Body of pancreas (tissue), 4 donors: Measurements from ENCODE around the gene CLIP4. TPM values are rescaled to one million over a fixed set of nuclear protein-coding genes. Genes with fewer than 3 reads are reported as not detected.

Experiments used
- ATAC-seq: fragments of 150-250 bp; one replicate; pipeline ENCODE4 v1.9.1; 2016
- DNase-seq, 4 donors: peaks; one replicate each; pipeline ENCODE4 v3.0.0-alpha.2; 2019
- H3K27ac ChIP-seq, 4 donors: fragments of 200-600 bp; sonication (generic); 1 replicate in 3 of 4; 2 replicates in 1 of 4; pipeline versions ENCODE4 v1.5.1 to v1.6.1; 2016 to 2019; ENCODE audit warnings: mild to moderate bottlenecking in 1 of 4, mixed read lengths in 1 of 4, moderate library complexity in 1 of 4
- H3K27me3 ChIP-seq, 2 donors: fragments of 200-600 bp; sonication (generic); one replicate each; pipeline ENCODE4 v1.6.0; 2016; ENCODE audit warnings: mild to moderate bottlenecking in 1 of 2
- H3K36me3 ChIP-seq, 2 donors: fragments of 200-600 bp; sonication (generic); replicated peaks in 1 of 2; 2 replicates each; pipeline ENCODE4 v1.5.1; 2016; ENCODE audit warnings: low read depth in 2 of 2; ENCODE audit not compliant: insufficient read depth in 1 of 2
- H3K4me1 ChIP-seq: fragments of 200-600 bp; sonication (generic); one replicate; pipeline ENCODE4 v1.6.0; 2016
- H3K4me3 ChIP-seq, 2 donors: fragments of 200-600 bp; sonication (generic); 1 replicate in 1 of 2; 2 replicates in 1 of 2; pipeline ENCODE4 v1.5.1; 2016 to 2019
- H3K9me3 ChIP-seq, 3 donors: fragments of 200-600 bp; sonication (generic); 1 replicate in 2 of 3; 2 replicates in 1 of 3; pipeline ENCODE4 v1.5.1; 2016
- POLR2A ChIP-seq, 3 donors: fragments of 450-650 bp; IDR thresholded peaks; one replicate each; pipeline ENCODE4 v1.6.1; 2016; ENCODE audit warnings: antibody characterized with exemption in 3 of 3, mild to moderate bottlenecking in 2 of 3
- WGBS, 2 donors: methylation state at CpG; one replicate each; pipeline ENCODE4 v1.1.5; 2017; 5-methylcytosine and 5-hydroxymethylcytosine counted together
- intact Hi-C: fragments of 100-400 bp; cut with DNase I; formaldehyde crosslinking; loops from one replicate; pipeline ENCODE4 v1.15.1; 2023
- total RNA-seq, 2 donors: library from RNA; depleted of rRNA; stranded (reverse); fragments of >200 nt; gene quantifications; one replicate each; pipeline ENCODE4 v1.1.0, GENCODE V29; 2016
- TF ChIP-seq, protein P1 (sequence below), 7 experiments: fragments of 450-650 bp in 4 of 7; fragments of 200-600 bp in 3 of 7; sonication (generic) in 3 of 7; IDR thresholded peaks; one replicate each; pipeline ENCODE4 v1.5.1; 2016 to 2019; ENCODE audit warnings: antibody characterized with exemption in 7 of 7

Gene CLIP4
- total RNA-seq, 2 donors from 2014 or later = 17.5 to 19.7 TPM

DNA sequence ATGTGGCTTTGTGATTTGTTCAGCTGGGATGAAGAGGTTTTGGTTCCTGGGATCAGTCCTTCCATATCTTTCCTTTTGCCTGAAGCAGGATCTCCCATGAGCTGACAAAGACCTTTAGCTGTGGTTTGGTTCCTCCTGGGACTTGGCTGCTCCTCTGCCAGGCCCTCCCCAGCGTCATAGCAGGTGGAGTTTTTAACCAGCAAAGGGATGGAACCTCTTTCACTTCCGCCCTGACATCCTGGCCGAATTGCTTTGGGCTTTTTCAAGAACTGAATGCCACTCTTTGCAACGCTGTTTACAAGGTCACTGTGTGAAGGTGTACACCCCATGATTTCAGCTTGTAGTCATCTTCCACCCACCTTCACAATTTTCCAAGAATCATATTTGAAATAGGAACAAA is 41.3 kb upstream of the CLIP4 start:
- no peak for ATAC-seq

GRCh38 chr2:29074411-29074810 is 40.8 kb upstream of the CLIP4 start, which contains the start of gene PCARE:
Gene PCARE (minus strand): TSS chr2:29074523. CDS start chr2:29074261, 262 bp downstream.
- Histone ChIP-seq H3K27me3 (no peaks in the 10 kb centered on the region), H3K9me3 (peaks cover 0 to 4% (median 0%) of the 10 kb centered on the region in 3 donors), H3K36me3 (no peaks in the 10 kb centered on the region), H3K4me1 (no peaks in the 10 kb centered on the region), H3K27ac (no peak within 1 kb of the TSS), H3K4me3 (no peak within 1 kb of the TSS)
- TF ChIP-seq, protein P1, sequence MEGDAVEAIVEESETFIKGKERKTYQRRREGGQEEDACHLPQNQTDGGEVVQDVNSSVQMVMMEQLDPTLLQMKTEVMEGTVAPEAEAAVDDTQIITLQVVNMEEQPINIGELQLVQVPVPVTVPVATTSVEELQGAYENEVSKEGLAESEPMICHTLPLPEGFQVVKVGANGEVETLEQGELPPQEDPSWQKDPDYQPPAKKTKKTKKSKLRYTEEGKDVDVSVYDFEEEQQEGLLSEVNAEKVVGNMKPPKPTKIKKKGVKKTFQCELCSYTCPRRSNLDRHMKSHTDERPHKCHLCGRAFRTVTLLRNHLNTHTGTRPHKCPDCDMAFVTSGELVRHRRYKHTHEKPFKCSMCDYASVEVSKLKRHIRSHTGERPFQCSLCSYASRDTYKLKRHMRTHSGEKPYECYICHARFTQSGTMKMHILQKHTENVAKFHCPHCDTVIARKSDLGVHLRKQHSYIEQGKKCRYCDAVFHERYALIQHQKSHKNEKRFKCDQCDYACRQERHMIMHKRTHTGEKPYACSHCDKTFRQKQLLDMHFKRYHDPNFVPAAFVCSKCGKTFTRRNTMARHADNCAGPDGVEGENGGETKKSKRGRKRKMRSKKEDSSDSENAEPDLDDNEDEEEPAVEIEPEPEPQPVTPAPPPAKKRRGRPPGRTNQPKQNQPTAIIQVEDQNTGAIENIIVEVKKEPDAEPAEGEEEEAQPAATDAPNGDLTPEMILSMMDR (IDR thresholded peaks at IDR 0.05) = no peak
- TF ChIP-seq POLR2A (IDR thresholded peaks at IDR 0.05) = no peak
- ATAC-seq (no peak), DNase-seq (no peak)
- intact Hi-C loops = no loop called here
- 83 to 89% methylated on average over 8 of the region's 8 CpGs for WGBS, 2 donors

More for the DNA sequence above, 41.3 kb upstream of the CLIP4 start:
- Histone ChIP-seq H3K36me3 (no peaks in the 10 kb centered on the region), H3K9me3 (no peaks in the 10 kb centered on the region), H3K4me3 (no peak overlapping the region), H3K4me1 (no peaks in the 10 kb centered on the region), H3K27ac (no peak overlapping the region), H3K27me3 (no peaks in the 10 kb centered on the region)
- TF ChIP-seq, protein P1 (IDR thresholded peaks at IDR 0.05) = no peak
- TF ChIP-seq POLR2A (IDR thresholded peaks at IDR 0.05) = no peak
- intact Hi-C loops = no loop called here
- no peak for DNase-seq
- 54 to 71% methylated on average over 4 of the region's 4 CpGs for WGBS, 2 donors

DNA sequence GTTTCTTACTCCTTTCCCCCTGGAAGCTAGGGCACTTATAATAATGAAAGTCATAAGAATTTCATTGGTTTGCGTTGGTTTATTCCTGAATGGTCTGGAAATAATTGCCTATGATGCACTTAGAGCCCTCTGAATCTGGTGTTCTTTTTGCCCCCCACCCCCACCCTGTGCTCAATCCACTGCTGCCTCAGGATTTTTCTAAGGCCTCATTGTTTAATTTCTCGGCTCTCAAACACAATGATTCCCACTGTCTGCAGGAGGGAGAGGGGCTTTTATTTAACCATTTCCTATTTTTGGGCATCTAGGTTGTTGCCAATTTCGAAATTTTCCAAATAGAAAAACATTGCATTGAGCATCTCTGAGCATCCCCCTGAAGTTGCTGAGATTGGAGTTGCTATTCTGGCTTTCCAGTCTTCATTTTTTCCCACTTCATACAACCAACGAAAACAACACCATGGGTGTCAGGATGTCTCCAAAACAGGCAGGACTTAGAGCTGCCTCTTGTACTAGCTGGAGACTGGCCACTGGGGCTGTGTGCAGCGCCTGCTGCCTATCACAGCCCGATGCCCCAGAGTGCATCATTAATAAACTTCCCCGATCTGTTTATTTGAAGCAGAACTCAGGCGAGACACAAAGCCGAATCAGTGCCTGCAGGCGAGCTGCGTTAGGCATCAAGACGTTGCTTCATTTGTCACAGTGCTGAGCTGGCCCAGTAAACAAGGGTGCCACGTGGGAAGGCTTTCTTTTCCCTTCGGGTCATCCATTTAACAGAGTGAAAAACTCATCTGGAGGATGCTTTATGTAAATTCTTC is 39.1 kb upstream of the CLIP4 start:
- intact Hi-C loops = no loop called here
- no peaks in the 10 kb centered on the region for H3K27me3 ChIP-seq
- WGBS, 2 donors = 52 to 55% methylated on average over 11 to 14 of the region's 14 CpGs
- DNase-seq (no peak), ATAC-seq (no peak)
- TF ChIP-seq POLR2A (IDR thresholded peaks at IDR 0.05) = no peak
- TF ChIP-seq, protein P1 (IDR thresholded peaks at IDR 0.05) = no peak
- peaks cover 0 to 20% (median 0%) of the 10 kb centered on the region in 3 donors for H3K9me3 ChIP-seq
- no peak overlapping the region for H3K4me3 ChIP-seq
- H3K36me3 ChIP-seq = no peaks in the 10 kb centered on the region
- no peaks in the 10 kb centered on the region for H3K4me1 ChIP-seq
- no peak overlapping the region for H3K27ac ChIP-seq

- intact Hi-C loops = no loop called here
- Histone ChIP-seq H3K4me3 (no peak overlapping the region), H3K27ac (no peak overlapping the region), H3K27me3 (no peaks in the 10 kb centered on the region), H3K9me3 (peaks cover 0 to 20% (median 0%) of the 10 kb centered on the region in 3 donors), H3K4me1 (no peaks in the 10 kb centered on the region), H3K36me3 (no peaks in the 10 kb centered on the region)
- TF ChIP-seq, protein P1 (IDR thresholded peaks at IDR 0.05) = no peak
- TF ChIP-seq POLR2A (IDR thresholded peaks at IDR 0.05) = no peak
- DNase-seq = no peak
- ATAC-seq = no peak
- 97 to 100% methylated on average over 3 to 7 of the region's 7 CpGs for WGBS, 2 donors
Observed at GRCh38 chr2:29079887-29080286, 35.3 kb upstream of the CLIP4 start.
